HAP-1 (cell line): ENCODE data around the gene RNF19B.
A peak's percentile ranks its signal among the peaks of the same experiment; 100 is the strongest.

ENCODE experiments used
- DNase-seq, 2 experiments: peaks; one replicate each; pipeline ENCODE4 v3.0.0-alpha.2; 2016 to 2020; ENCODE audit warnings: low spot score in 2 of 2
- H3K27me3 ChIP-seq: fragments of 250-450 bp; sonication (Bioruptor Pico); 2 replicates; pipeline ENCODE4 v1.5.1; 2020; ENCODE audit warnings: low read depth, mild to moderate bottlenecking, moderate library complexity
- H3K36me3 ChIP-seq: fragments of 250-450 bp; sonication (Bioruptor Pico); replicated peaks from 2 replicates; pipeline ENCODE4 v1.5.1; 2020; ENCODE audit warnings: mild to moderate bottlenecking
- H3K4me1 ChIP-seq: fragments of 250-450 bp; sonication (Bioruptor Pico); 2 replicates; pipeline ENCODE4 v1.5.1; 2020; ENCODE audit warnings: mild to moderate bottlenecking
- H3K4me3 ChIP-seq: fragments of 250-450 bp; sonication (Bioruptor Pico); 2 replicates; pipeline ENCODE4 v1.5.1; 2020; ENCODE audit warnings: mild to moderate bottlenecking, moderate library complexity
- H3K9me3 ChIP-seq: fragments of 250-450 bp; sonication (Bioruptor Pico); 2 replicates; pipeline ENCODE4 v1.5.1; 2020; ENCODE audit warnings: mild to moderate bottlenecking, moderate library complexity
- in situ Hi-C: fragments of 300-500 bp; cut with MboI; formaldehyde crosslinking; loops from 3 replicates; pipeline ENCODE4 v1.14.3; 2020; ENCODE audit warnings: low sequenced_read_pairs, inconsistent platforms, mixed read lengths

RNF19B gene

GRCh38 chr1:32947669-32948389, 16.8 kb downstream of the RNF19B start:
- no peak overlapping the region for H3K4me3 ChIP-seq
- in situ Hi-C loops: no loop called here
- no peaks in the 10 kb centered on the region for H3K9me3 ChIP-seq
- no peaks in the 10 kb centered on the region for H3K27me3 ChIP-seq
- peaks cover 10% of the 10 kb centered on the region for H3K4me1 ChIP-seq
- H3K36me3 ChIP-seq: peaks cover 17% of the 10 kb centered on the region
- DNase-seq: no peak

GRCh38 chr1:32946413-32946812, 18.2 kb downstream of the RNF19B start:
- in situ Hi-C loops: no loop called here
- DNase-seq: peak in 1 of 2 experiments; percentile 24
- Histone ChIP-seq H3K36me3 (peaks cover 24% of the 10 kb centered on the region), H3K4me3 (no peak overlapping the region), H3K4me1 (peaks cover 17% of the 10 kb centered on the region), H3K27me3 (no peaks in the 10 kb centered on the region), H3K9me3 (no peaks in the 10 kb centered on the region)

- no peaks in the 10 kb centered on the region for H3K27me3 ChIP-seq
- no peak overlapping the region for H3K4me3 ChIP-seq
- in situ Hi-C loops: no loop called here
- H3K36me3 ChIP-seq: peaks cover 27% of the 10 kb centered on the region
- H3K9me3 ChIP-seq: no peaks in the 10 kb centered on the region
- H3K4me1 ChIP-seq: peaks cover 22% of the 10 kb centered on the region
- no peak for DNase-seq
These were observed 20.4 kb downstream of the RNF19B start for GRCh38 chr1:32944180-32944579.

- Histone ChIP-seq H3K27me3 (no peaks in the 10 kb centered on the region), H3K9me3 (no peaks in the 10 kb centered on the region), H3K36me3 (peaks cover 33% of the 10 kb centered on the region), H3K4me3 (no peak overlapping the region), H3K4me1 (peaks cover 15% of the 10 kb centered on the region)
- in situ Hi-C loops: loop anchor here (10.0 kb wide), 1 partner anchor 145 kb away; the partner anchor contains the start of gene AZIN2
- no peak for DNase-seq
These were observed 24.8 kb downstream of the RNF19B start for GRCh38 chr1:32939655-32940371.

GRCh38 chr1:32937061-32937460, 27.5 kb downstream of the RNF19B start:
- peaks cover 22% of the 10 kb centered on the region for H3K4me1 ChIP-seq
- H3K36me3 ChIP-seq: peaks cover 16% of the 10 kb centered on the region
- H3K9me3 ChIP-seq: no peaks in the 10 kb centered on the region
- in situ Hi-C loops: loop anchor here (10.0 kb wide), 1 partner anchor 148 kb away; the partner anchor contains the start of gene AZIN2
- no peaks in the 10 kb centered on the region for H3K27me3 ChIP-seq
- H3K4me3 ChIP-seq: no peak overlapping the region
- DNase-seq: no peak

- H3K36me3 ChIP-seq: peaks cover 11% of the 10 kb centered on the region
- in situ Hi-C loops: loop anchor here (10.0 kb wide), 1 partner anchor 150 kb away; the partner anchor contains the start of gene AZIN2
- H3K27me3 ChIP-seq: no peaks in the 10 kb centered on the region
- no peak for DNase-seq
- H3K9me3 ChIP-seq: no peaks in the 10 kb centered on the region
- peaks cover 12% of the 10 kb centered on the region for H3K4me1 ChIP-seq
- H3K4me3 ChIP-seq: no peak overlapping the region
These were observed 30.1 kb downstream of the RNF19B start for GRCh38 chr1:32934535-32934934.

GRCh38 chr1:32933742-32934322, 30.8 kb downstream of the RNF19B start:
- peak; percentile 63 to 67 for DNase-seq
- in situ Hi-C loops: loop anchor here (10.0 kb wide), 1 partner anchor 151 kb away; the partner anchor contains the start of gene AZIN2
- Histone ChIP-seq H3K36me3 (peaks cover 11% of the 10 kb centered on the region), H3K4me3 (no peak overlapping the region), H3K9me3 (no peaks in the 10 kb centered on the region), H3K4me1 (peaks cover 12% of the 10 kb centered on the region), H3K27me3 (no peaks in the 10 kb centered on the region)

- Histone ChIP-seq H3K27me3 (no peaks in the 10 kb centered on the region), H3K36me3 (peaks cover 5% of the 10 kb centered on the region; the same call in 1 of the 2 replicates), H3K4me1 (peaks cover 12% of the 10 kb centered on the region), H3K9me3 (no peaks in the 10 kb centered on the region), H3K4me3 (no peak overlapping the region)
- in situ Hi-C loops: loop anchor here (10.0 kb wide), 1 partner anchor 153 kb away; the partner anchor contains the start of gene AZIN2
- no peak for DNase-seq
These were observed 32.8 kb downstream of the RNF19B start for GRCh38 chr1:32931760-32932159.

- Histone ChIP-seq H3K27me3 (no peaks in the 10 kb centered on the region), H3K4me3 (no peak overlapping the region), H3K36me3 (no peaks in the 10 kb centered on the region), H3K4me1 (peaks cover 9% of the 10 kb centered on the region), H3K9me3 (no peaks in the 10 kb centered on the region)
- peak in 1 of 2 experiments; percentile 25 for DNase-seq
- in situ Hi-C loops: no loop called here
These were observed 35.2 kb downstream of the RNF19B start for GRCh38 chr1:32929366-32929765.

- no peaks in the 10 kb centered on the region for H3K36me3 ChIP-seq
- DNase-seq: no peak
- in situ Hi-C loops: no loop called here
- H3K4me3 ChIP-seq: no peak overlapping the region
- peaks cover 3% of the 10 kb centered on the region for H3K4me1 ChIP-seq
- H3K9me3 ChIP-seq: no peaks in the 10 kb centered on the region
- no peaks in the 10 kb centered on the region for H3K27me3 ChIP-seq
These were observed 35.9 kb downstream of the RNF19B start for GRCh38 chr1:32928715-32929114.

- Histone ChIP-seq H3K9me3 (no peaks in the 10 kb centered on the region), H3K36me3 (no peaks in the 10 kb centered on the region), H3K4me1 (no peaks in the 10 kb centered on the region), H3K4me3 (no peak overlapping the region), H3K27me3 (no peaks in the 10 kb centered on the region)
- in situ Hi-C loops: no loop called here
- no peak for DNase-seq
These were observed 36.3 kb downstream of the RNF19B start for GRCh38 chr1:32928285-32928684.

GRCh38 chr1:32927441-32927840, 37.2 kb downstream of the RNF19B start:
- Histone ChIP-seq H3K36me3 (no peaks in the 10 kb centered on the region), H3K4me3 (no peak overlapping the region), H3K4me1 (no peaks in the 10 kb centered on the region), H3K9me3 (no peaks in the 10 kb centered on the region), H3K27me3 (no peaks in the 10 kb centered on the region)
- no peak for DNase-seq
- in situ Hi-C loops: no loop called here

GRCh38 chr1:32926562-32926961, 38.0 kb downstream of the RNF19B start:
- H3K9me3 ChIP-seq: no peaks in the 10 kb centered on the region
- H3K27me3 ChIP-seq: no peaks in the 10 kb centered on the region
- no peak for DNase-seq
- in situ Hi-C loops: no loop called here
- no peak overlapping the region for H3K4me3 ChIP-seq
- H3K4me1 ChIP-seq: no peaks in the 10 kb centered on the region
- H3K36me3 ChIP-seq: no peaks in the 10 kb centered on the region
